GM19455 (cell line): ENCODE data around the gene UVRAG.

ENCODE experiments used
- ATAC-seq: cut with Tn5 transposase; IDR thresholded peaks from one replicate; pipeline ENCODE4 v1.9.1; 2021; ENCODE audit not compliant: unreplicated experiment

Gene UVRAG

DNA sequence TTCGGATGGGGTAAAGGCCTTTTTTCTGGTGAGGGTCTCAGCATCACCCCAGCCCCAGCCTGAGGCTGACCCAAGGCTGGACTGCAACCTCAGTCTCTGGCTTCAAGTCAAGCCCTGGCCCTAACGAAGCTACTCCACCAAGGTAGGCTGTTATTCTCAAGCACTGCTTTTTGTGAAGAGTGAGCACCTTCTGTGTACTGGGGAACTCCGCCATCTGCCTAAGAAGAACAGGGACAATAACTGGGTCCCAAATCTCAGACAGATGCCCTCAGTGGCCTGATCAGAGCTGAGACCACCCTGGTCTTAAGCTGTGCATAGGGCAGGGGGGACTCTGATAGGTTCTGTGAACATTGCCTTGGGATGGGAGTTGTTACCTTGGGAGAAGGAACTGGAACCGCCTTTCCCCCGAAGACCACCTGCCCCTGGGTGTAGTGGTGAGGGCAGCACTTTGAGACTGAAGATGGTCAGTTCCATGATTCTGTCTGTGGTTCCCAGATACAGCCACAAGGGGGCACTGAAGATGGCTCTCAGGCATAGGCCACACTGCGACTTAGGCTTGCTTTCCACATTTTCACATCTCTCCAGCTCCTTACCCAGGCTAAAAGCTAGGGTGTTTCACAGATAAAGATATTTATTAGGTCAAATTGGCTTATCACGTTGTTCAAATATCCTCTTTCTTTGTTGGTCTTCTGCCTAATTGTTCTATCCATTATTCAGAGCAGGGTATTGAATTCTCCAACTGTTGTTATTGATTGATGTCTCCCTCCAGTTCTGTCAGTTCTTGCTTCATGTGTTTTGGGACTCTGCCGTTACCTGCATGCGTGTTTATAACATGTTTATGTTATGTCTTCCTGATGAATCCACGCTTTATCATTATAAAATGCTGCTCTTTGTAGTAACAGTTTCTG is 11.8 kb upstream of the UVRAG start:
- ATAC-seq: peak; percentile 66

DNA sequence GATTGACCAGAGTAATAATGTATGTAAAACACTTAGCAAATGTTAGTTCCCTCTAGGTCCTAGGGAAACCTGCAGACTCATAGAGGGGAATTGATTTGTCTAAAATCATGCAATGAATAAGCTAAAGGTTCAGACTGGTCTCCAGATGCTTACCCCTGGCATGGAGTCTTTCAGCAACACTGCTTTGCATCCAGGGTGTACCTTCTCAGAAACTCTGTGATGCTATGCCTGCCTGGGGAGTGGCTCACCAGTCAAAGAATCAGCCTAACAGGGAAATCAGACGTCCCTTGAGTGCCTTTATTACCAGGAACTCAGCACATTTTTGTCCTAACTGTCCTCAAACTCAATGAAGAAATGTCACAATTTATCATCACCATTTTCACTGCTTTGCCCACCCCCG is 5.9 kb upstream of the UVRAG start:
- ATAC-seq: no peak

DNA sequence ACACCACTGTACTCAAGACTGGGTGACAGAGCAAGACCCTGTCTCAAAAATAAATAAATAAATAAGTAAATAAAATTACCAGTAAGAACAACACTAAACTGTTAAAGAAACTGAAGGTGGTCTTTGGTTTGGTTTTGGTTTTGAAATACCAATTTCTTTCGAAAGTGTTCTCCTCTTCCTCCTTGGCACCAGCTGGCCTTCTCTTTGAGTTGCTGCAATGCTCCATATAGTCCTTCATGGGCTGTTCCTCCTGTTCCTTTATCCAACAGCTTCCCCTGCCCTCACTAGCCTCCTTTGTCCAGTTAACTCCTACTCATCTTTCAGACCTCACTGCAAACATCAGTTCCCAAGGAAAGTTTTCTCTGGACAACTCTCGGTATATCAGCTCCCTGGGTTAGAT is 5.0 kb upstream of the UVRAG start:
- ATAC-seq: no peak

DNA sequence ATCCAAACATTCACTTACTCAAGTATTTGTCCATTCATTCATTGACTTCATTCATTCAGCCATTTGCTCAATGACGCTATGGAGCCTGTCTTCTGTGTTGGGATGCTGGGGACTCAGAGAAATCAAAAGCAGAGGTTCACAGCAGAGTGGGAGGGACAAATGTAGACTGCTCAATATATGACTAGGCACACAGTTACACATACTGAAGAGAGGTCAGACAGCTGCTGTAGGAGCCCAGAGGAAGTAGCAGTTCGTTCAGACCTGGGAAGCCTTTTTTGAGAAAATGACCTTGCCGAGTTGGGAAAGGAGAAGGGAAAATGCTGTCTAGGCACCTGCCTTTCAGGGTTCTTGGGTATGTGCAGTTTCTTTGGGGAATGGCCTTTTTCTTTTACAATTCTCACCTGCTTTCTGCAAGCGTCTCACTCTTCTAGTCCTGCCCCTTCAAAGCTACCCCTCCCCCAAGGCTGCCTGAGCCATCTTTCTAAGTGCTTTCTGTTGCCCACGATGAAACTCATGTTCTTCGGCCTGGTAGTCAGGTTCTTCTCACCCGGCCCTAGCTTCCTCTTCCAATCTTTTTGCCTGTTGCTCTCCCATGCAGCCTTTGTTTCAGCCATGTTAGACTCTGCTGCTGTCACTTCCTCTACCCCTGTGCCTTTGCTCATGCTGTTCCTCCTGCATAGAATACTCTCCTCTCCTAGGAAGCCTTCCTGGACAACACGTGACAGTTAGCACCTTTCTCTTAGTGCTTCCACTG is 4.2 kb upstream of the UVRAG start:
- ATAC-seq: no peak

DNA sequence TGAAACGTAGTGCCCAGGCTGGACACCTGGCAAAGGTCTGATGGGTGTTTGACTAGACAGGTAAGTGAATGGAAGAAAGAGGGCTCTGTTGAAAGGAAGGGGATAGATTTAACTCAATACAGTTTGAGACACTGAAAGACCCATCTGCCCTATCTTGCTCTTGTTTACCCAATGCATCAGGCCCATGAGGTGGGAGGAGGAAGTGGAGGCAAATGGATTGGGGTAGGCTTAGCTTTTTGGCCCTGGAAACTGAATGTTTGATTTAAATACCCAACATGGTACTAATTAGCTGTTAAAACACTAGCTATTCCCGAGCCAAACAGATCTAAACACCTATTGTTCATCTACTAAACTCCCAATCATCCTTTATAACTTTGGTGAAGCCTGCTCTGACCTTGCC is 3.5 kb upstream of the UVRAG start:
- no peak for ATAC-seq

DNA sequence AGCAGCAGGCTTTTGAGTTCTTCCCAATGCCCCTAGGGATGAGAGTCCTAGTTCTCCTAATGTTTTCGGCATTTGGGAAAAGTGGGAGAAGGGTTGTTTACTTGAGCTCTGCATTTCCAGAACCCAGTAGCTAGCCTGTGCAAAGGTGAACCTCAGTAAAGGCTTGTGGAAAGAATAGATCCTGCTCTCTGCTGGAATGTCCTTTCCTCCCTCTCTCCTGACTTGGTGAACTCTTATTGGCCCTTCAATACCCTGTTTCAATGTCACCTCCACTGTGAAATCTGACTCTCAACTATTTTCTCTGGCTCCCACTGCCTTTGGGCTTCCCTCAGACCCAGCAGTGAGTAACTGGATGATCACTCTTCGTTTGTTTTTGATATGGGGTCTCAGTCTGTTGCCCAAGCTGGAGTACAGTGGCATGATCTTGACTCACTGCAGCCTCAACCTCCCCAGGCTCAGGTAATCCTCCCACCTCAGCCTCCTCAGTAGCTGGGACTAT is 2.4 kb upstream of the UVRAG start:
- no peak for ATAC-seq

DNA sequence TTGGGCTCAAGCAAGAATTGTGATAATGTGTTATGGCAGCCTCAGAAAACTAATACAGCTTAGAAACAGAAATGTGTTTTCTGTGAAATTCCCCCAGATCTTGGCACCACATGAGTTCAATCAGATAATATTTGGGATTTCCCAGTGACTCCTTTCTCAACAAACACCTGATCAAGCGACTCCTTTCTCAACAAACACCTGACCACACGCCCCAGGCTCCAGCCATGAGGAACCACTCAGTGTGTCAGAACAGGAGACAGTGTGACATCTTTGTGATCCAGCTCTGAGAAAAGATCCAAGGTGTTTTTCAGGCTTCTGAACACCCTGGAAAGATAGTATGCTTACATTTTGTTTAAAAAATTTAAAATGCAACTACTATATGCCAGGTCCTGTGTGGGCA is 1.9 kb upstream of the UVRAG start:
- no peak for ATAC-seq

DNA sequence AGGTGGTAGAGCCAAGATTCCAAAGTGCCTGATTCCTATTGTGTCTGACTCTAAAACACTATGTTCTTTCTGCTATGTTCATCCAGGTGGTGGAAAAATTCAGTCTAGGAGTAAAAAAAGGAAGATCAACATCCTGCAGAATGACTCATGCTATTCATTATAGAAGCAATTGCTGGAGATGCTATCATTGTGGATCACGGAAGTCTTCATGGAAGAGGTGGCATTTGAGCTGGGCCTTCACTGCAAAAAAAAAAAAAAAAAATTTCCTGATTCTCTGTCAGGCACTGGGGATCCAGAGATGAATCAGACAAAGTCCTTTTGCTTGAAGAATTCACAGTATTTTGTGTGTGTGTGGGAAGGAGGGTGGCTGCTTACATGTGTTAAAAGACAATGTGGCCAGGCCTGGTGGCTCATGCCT is 1.4 kb upstream of the UVRAG start:
- no peak for ATAC-seq

DNA sequence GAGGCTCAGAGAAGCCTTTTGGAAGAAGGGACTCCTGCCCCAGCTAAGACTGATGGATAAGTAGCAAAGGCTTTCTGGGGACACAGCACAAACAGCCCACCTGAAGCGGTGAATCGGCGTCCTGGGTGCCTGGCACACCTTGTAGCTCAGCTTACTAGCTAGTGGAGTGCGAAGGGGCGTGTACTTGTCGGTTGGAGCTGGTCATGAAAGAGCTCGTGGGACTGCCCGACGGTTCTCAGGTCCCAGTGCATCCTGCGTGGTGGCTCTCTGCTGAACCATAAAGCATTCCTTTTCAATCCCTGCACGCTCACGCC is 690 bp upstream of the UVRAG start:
- peak; percentile 24 for ATAC-seq

DNA sequence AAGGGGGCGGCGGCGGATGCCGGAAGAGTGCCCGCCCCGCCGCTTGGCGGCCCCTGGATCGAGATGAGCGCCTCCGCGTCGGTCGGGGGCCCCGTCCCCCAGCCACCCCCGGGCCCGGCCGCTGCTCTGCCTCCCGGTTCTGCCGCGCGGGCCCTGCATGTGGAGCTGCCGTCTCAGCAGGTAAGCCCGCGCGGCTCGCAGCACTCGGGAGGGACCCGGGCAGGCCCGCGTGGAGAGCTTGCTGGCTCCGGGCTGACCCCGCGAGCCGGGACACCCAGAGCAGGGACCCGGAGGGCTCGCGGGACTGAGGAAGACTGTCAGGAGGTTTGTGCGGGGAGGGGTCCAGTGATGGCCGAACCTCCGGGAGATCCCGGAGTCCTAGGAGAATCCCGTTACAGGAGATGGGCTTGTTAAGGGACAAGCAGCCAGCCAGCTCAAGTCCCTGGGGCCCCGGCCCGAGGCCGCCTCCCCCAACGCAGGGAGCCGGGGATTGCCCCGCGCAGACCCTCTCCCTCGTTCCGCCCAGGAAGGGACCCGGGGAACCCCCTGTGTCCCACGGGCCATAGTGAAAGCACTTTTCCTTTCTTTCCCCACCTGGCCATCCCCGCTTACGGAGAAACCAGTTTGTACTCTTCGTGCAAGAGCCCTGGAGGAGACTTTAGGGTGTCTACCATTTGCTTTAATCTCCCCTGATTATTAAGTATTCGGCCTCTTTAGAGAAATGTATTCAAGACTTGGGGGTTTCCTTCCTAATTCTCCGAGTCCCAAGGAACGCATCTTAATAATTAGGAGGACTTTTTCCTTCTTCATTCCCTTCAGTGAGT is 547 bp downstream of the UVRAG start:
- ATAC-seq: peak; percentile 23

DNA sequence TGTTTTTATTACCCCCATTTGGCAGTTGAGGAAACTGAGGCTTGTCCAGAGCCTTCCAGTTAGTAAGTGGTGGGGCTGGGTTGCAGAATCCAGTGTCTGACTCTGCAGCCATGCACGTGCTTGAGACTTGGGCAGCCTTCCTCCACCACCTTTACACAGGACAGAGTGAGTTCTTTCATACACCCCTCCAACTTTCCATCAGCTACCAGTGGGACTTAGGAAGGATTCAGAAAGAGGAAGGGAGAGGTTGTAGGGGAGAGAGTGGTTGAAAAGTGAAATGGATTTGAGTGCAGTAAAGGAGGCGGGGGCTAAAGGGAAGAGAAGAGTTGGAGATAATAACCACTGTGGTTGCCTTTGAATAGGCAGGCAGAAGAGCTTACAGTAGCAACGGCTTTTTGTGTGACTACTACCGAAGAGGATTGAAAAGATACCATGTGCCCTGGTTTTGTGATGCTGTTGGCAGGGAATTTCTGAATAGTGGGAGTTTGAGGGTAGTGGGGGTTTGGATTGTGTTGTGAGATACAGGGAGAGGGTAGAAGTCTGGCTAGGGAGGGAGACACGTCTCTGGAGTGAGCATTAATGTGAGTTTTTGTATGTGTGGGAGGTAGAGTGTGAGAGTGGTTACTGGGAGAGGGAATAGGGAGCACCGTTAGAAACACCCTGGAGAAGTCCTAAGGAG is 1.7 kb downstream of the UVRAG start:
- ATAC-seq: no peak

DNA sequence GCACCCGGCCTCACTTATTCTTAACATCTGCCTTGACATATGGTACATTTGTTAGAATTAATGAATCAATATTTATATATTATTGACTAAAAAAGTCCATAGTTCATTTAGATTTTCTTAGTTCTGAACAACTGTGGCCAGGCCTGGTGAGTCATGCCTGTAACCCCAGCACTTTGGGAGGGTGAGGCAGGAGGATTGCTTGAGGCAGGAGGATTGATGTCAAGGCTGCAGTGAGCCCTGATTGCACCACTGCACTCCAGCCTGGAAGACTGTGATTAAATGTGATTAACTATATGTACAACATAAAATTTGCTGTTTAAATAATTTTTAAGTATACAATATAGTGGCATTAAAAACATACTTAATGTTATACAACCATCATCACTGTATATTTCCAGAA is 5.6 kb downstream of the UVRAG start:
- no peak for ATAC-seq

DNA sequence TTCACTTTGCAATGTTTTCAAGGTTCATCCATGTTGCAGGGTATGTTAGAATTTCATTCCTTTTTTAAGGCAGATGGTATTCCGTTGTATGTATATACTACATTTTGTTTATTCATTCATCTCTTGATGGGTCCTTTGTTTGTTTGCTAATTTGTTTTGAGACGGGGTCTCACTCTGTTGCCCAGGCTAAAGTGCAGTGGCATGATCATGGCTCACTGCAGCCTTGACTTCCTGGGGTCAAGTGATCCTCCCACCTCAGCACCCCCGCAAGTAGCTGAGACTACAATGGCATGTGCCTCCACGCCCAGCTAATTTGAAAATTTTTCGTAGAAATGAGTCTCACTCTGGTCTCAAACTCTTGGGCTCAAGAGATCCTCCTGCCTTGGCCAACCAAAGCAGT is 6.2 kb downstream of the UVRAG start:
- ATAC-seq: no peak

DNA sequence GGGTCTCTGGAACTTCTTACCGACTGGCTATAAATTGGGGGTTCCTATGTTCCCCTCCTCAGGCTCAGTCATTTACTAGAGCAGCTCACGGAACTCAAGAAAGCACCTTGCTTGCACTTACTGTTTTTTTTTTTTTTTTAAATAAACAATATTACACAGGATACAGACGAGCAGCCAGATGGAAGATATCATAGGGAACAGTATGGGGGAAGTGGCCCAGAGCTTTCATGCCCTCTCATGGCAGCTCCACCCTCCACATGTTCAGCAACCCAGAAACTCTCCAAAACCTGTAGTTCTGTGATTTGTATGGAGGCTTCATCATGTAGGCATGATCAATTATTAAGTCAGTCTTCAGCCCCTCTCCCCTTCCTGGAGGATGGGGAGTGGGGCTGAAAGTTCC is 7.5 kb downstream of the UVRAG start:
- no peak for ATAC-seq

DNA sequence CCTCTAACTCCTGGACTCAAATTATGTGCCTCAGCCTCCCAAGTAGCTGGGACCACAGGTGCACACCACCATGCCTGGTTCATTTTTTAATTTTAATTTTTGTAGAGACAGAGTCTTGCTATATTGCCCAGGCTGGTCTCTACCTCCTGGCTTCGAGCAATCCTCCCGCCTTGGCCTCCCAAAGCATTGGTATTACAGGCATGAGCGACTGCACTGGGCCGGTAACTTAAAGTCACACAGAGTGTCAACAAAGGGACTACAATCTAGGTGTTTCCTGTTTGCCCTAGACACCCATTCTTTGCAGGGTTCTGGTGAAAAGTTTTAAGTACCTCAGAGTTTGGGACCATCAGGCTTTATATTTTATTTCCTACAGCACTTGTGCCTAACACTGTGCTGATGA is 8.4 kb downstream of the UVRAG start:
- ATAC-seq: no peak

DNA sequence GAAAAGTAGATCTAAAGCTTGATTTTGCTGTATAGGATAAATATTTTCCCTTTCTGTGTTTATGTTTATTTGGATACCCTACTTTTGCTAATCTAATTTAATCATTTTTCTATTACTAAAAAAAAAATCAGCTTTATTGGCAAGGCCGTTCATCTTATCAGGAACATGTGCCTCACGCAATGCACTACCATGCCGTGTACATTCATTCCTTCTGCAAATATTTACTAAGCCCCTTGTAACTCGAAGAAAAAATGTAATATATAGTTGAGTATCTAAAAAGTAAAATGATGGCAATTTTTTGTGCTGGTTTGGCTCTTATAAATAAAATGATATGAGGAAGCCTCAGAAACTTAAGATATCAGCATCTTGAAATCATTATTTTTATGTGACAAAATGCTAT is 8.9 kb downstream of the UVRAG start:
- ATAC-seq: no peak

DNA sequence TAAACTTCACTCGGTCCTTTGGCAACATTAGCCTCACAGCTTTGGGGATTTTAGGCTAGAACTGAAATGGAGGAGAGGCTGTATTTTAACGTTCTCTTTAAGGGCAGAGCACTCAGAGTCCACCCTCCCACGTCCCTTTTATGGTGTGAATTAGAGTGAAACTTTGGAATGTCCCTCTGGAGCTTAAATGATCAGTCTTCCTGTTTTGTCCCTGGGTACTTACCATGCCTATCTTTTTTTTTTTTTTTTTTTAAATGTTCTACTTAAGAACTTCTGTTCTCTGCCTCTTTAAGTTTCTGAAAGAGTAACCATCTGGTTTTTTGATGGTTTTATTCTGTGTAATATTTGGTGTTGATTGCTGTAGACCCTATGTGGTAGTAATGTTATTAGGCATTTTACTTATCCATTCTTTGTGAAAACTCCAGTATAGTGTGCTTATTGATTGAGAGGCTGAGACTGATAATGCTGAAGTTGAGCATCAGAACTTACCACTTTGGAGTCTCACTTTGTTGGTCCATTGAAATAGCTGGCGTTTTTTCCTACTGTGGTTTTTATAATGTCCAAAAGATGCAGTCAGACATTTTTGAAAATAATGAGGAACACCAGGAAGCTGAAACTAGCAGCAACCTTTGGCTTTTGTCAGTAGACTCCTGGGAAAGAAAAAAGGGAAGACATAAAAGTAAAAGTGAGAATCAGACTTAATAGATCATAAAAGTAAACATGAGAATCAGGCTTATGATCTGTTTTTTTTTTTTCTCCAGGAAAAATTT is 11.6 kb downstream of the UVRAG start:
- ATAC-seq: no peak

DNA sequence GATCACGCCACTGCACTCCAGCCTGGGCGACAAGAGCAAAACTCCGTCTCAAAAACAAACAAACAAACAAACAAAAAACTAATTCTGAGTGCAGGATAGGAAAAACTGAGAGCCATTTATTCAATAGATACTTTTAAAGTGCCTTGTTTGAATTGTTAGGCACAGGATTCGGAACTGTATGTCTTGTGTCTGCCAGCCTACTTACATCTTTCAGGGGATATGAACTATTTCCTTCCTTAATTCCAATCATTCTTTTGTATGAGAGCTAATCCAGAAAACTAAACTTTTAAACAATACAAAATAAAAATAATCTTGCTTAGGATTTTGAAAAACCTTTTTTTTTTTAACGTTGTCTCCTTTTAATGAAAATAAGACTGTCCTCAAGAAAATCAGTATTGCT is 12.6 kb downstream of the UVRAG start:
- ATAC-seq: no peak

DNA sequence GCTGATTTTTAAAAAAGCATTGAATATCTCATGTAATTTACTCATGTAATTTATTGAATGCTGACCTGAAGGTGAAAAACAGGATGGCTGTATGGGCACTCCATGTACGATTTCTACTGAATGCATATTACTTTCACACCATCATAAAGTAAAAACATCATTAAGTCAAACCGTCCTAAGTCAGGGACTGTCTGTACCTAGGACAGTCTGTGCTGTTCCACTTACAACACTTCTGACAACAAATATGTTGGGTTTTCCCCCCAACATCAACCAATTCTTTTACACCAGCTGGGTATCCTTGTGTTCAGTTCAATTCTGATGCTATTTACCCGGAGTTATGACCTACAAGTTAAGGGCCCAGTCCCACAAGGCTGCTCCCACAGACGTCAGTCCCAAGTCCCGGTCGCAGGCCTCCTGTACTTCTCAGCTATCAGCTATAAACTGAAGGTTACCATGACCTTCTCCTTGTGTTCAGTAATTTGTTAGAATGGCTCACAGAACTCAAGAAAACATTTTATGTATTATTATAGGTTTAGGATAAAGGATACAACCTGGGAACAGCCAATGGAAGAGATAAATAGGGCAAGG is 17.0 kb downstream of the UVRAG start:
- no peak for ATAC-seq

DNA sequence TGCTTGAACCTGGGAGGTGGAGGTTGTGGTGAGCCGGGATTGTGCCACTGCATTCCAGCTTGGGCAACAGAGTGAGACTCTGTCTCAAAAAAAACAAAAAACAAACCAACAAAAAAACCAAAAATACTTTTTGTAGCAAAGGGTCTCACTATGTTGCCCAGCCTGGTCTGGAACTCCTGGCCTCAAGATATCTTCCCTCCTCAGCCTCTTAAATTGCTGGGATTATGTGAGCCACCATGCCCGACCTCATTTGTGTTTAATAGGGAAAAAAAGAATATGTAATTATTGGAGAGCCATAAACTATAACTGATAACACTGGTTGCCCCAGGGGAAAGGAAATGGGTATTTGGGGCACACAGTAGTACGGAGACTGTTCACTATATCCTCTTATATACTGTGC is 19.7 kb downstream of the UVRAG start:
- no peak for ATAC-seq
